Measurements from ENCODE around the gene THSD4.

Gene THSD4

DNA sequence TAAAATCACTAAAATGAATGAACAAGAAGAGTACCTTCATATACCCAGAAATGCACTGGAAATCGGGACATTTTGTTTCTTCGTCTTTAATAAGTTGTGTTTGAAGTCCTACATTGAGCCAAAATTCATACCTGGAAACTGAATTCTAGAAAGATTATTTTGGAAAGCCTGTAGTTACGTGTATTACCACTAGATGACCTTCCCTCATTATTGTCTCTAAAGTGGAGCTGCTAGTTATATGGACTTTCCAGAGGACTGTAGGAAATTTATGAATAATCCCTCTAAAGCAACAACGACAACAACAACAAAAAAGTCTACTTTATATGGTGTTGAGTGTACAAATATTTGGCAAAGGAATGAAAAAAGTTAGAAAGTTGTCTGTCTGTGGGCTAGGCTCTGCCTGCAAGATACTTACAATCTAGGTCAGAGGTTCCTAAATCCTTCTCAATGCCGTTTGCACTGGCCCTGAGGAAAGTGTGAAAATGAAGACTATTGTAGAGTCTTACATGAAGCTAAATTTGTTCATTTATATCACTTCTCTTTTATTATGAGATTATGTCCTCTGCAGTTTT, 460.3 kb downstream of the THSD4 start:
- Histone ChIP-seq H2AFZ (ENCODE audit: low read length) (no peak overlapping the region), H3K27ac (ENCODE audit: low read length) (no peak overlapping the region), H3K9me3 (replicated peaks; ENCODE audit: insufficient read depth, low read length) (no peaks in the 10 kb centered on the region), H3F3A (ENCODE audit: insufficient read depth, low read length) (no peaks in the 10 kb centered on the region), H4K20me1 (ENCODE audit: insufficient read depth, low read length) (no peaks in the 10 kb centered on the region), H3K4me1 (ENCODE audit: low read length) (no peaks in the 10 kb centered on the region), H3K36me3 (replicated peaks; ENCODE audit: insufficient read depth, low read length) (no peaks in the 10 kb centered on the region), H3K79me2 (ENCODE audit: low read length) (no peaks in the 10 kb centered on the region), H3K9me2 (replicated peaks; ENCODE audit: insufficient read depth, low read length) (no peaks in the 10 kb centered on the region), H3K27me3 (replicated peaks; ENCODE audit: insufficient read depth, low read length) (no peaks in the 10 kb centered on the region), H3K9ac (ENCODE audit: low read length) (no peak overlapping the region), H3K4me3 (ENCODE audit: low read length) (no peak overlapping the region), H3K4me2 (ENCODE audit: low read depth, low read length) (no peak overlapping the region)
- peak; percentile 11 for DNase-seq
- TF ChIP-seq, protein P1, sequence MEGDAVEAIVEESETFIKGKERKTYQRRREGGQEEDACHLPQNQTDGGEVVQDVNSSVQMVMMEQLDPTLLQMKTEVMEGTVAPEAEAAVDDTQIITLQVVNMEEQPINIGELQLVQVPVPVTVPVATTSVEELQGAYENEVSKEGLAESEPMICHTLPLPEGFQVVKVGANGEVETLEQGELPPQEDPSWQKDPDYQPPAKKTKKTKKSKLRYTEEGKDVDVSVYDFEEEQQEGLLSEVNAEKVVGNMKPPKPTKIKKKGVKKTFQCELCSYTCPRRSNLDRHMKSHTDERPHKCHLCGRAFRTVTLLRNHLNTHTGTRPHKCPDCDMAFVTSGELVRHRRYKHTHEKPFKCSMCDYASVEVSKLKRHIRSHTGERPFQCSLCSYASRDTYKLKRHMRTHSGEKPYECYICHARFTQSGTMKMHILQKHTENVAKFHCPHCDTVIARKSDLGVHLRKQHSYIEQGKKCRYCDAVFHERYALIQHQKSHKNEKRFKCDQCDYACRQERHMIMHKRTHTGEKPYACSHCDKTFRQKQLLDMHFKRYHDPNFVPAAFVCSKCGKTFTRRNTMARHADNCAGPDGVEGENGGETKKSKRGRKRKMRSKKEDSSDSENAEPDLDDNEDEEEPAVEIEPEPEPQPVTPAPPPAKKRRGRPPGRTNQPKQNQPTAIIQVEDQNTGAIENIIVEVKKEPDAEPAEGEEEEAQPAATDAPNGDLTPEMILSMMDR (IDR thresholded peaks at IDR 0.05; ENCODE audit: low read length): peak; percentile 52
- no peak for TF ChIP-seq EZH2 (optimal IDR thresholded peaks at IDR 0.05; ENCODE audit: low read depth, low read length)

DNA sequence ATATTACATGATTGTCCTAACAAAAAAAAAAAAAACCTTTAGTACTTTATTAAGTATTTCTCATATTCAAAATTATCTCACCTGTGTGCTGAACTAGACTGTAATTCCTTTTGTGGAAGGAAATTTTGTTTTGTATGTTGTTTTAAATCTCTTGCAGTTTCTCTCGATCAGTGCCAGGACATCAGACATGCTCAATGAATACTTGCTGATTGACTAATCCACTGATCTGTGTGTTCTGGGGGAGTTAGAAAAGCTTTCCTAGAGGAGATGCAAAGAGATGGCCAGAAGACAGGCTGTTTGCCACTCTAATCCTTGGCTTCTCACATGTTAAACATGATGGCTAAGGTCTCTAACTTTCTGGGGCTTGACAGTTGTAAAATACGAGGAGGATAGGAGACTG, 461.8 kb downstream of the THSD4 start:
- H2AFZ ChIP-seq (ENCODE audit: low read length): no peak overlapping the region
- no peak overlapping the region for H3K27ac ChIP-seq (ENCODE audit: low read length)
- H3K4me2 ChIP-seq (ENCODE audit: low read depth, low read length): no peak overlapping the region
- no peak overlapping the region for H3K4me3 ChIP-seq (ENCODE audit: low read length)
- H3F3A ChIP-seq (ENCODE audit: insufficient read depth, low read length): no peaks in the 10 kb centered on the region
- no peaks in the 10 kb centered on the region for H3K79me2 ChIP-seq (ENCODE audit: low read length)
- DNase-seq: no peak
- no peaks in the 10 kb centered on the region for H3K36me3 ChIP-seq (replicated peaks; ENCODE audit: insufficient read depth, low read length)
- no peaks in the 10 kb centered on the region for H3K4me1 ChIP-seq (ENCODE audit: low read length)
- H3K9me3 ChIP-seq (replicated peaks; ENCODE audit: insufficient read depth, low read length): no peaks in the 10 kb centered on the region
- TF ChIP-seq EZH2 (optimal IDR thresholded peaks at IDR 0.05; ENCODE audit: low read depth, low read length) (no peak), EZH2phosphoT487 (IDR thresholded peaks at IDR 0.05; ENCODE audit: low read length) (no peak)
- TF ChIP-seq, protein P1 (IDR thresholded peaks at IDR 0.05; ENCODE audit: low read length): no peak
- no peak overlapping the region for H3K9ac ChIP-seq (ENCODE audit: low read length)
- no peaks in the 10 kb centered on the region for H4K20me1 ChIP-seq (ENCODE audit: insufficient read depth, low read length)
- no peaks in the 10 kb centered on the region for H3K9me2 ChIP-seq (replicated peaks; ENCODE audit: insufficient read depth, low read length)
- no peaks in the 10 kb centered on the region for H3K27me3 ChIP-seq (replicated peaks; ENCODE audit: insufficient read depth, low read length)

DNA sequence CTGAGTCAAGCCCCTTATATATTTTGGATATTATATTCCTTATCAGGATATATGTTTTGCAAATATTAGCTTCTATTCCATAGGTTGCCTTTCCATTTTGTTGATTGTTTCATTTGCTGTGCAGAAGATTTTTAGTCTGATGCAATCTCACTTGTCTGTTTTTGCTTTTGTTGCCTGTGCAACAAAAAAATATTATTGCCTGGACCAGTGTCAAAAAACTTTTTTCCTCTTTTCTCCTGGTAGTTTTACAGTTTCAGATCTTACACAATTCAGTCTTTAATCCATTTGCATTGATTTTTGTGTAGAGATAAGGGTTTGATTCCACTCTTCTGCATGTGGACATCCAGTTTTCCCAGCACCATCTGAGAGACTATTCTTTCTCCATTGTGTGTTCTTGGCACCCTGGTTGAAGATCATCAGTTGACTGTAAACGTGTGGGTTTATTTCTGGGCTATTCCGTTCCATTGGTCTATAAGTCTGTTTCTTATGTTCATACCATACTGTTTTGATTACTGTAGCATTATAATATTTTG, 466.2 kb downstream of the THSD4 start:
- Histone ChIP-seq H2AFZ (ENCODE audit: low read length) (no peak overlapping the region), H3K9me3 (replicated peaks; ENCODE audit: insufficient read depth, low read length) (no peaks in the 10 kb centered on the region), H4K20me1 (ENCODE audit: insufficient read depth, low read length) (no peaks in the 10 kb centered on the region), H3K79me2 (ENCODE audit: low read length) (no peaks in the 10 kb centered on the region), H3K4me2 (ENCODE audit: low read depth, low read length) (no peak overlapping the region), H3K4me1 (ENCODE audit: low read length) (no peaks in the 10 kb centered on the region), H3K9me2 (replicated peaks; ENCODE audit: insufficient read depth, low read length) (no peaks in the 10 kb centered on the region), H3K36me3 (replicated peaks; ENCODE audit: insufficient read depth, low read length) (no peaks in the 10 kb centered on the region), H3K4me3 (ENCODE audit: low read length) (no peak overlapping the region), H3K27me3 (replicated peaks; ENCODE audit: insufficient read depth, low read length) (no peaks in the 10 kb centered on the region), H3F3A (ENCODE audit: insufficient read depth, low read length) (no peaks in the 10 kb centered on the region), H3K27ac (ENCODE audit: low read length) (no peak overlapping the region), H3K9ac (ENCODE audit: low read length) (no peak overlapping the region)
- TF ChIP-seq EZH2phosphoT487 (IDR thresholded peaks at IDR 0.05; ENCODE audit: low read length): no peak
- TF ChIP-seq, protein P1 (IDR thresholded peaks at IDR 0.05; ENCODE audit: low read length): no peak
- TF ChIP-seq EZH2 (optimal IDR thresholded peaks at IDR 0.05; ENCODE audit: low read depth, low read length): no peak
- DNase-seq: no peak

All from MM.1S (cell line).